Dendritic cell treated with granulocyte-macrophage colony-stimulating factor and Interleukin-4, amounts not matched to agents 40 ng/mL and 50 ng/mL, for 4 days (primary cell): ENCODE data around the gene C11orf86.
"Not testable (repeated sequence)": the region's sequence is repeated elsewhere in the genome, so short reads cannot be mapped to it uniquely, and the experiment has no call there.

Experiments
- H3K27ac Mint-ChIP-seq: one replicate; pipeline ENCODE4 v1.8.0; 2022; ENCODE audit warnings: mild to moderate bottlenecking, mixed read lengths
- H3K27me3 Mint-ChIP-seq: one replicate; pipeline ENCODE4 v1.8.0; 2022; ENCODE audit warnings: mild to moderate bottlenecking, mixed read lengths
- H3K36me3 Mint-ChIP-seq: one replicate; pipeline ENCODE4 v1.8.0; 2022; ENCODE audit warnings: low read depth, mixed read lengths
- H3K4me1 Mint-ChIP-seq: one replicate; pipeline ENCODE4 v1.8.0; 2022; ENCODE audit warnings: low read depth, mixed read lengths
- H3K4me3 Mint-ChIP-seq: one replicate; pipeline ENCODE4 v1.8.0; 2022; ENCODE audit warnings: mild to moderate bottlenecking, moderate library complexity, mixed read lengths
- H3K9me3 Mint-ChIP-seq: one replicate; pipeline ENCODE4 v1.8.0; 2022; ENCODE audit warnings: mixed read lengths
- intact Hi-C: fragments of 100-400 bp; cut with micrococcal nuclease; formaldehyde crosslinking; loops from one replicate; pipeline ENCODE4 v1.15.0; 2022

C11orf86 gene

DNA sequence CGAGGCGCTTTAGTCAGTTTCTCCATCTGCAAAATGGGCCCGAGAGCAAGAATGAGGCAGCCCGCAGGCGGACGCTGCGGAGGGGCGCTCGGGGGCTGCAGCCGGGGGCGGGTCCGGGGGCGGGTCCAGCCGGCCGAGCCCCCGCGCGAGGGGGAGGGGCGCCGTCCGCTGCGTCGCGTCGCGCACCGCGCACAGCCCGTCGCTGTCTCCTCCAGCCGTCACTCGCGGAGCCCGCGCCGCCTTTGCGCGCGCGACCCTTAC lies 17.2 kb upstream of the C11orf86 start:
- intact Hi-C loops: loop anchor here (1.0 to 5.0 kb wide), 2 partner anchors 37 to 101 kb away; partner anchors contain the start of gene LRFN4
- peak overlapping the region; percentile 80 for H3K27ac Mint-ChIP-seq
- peaks cover 11% of the 10 kb centered on the region for H3K27me3 Mint-ChIP-seq
- H3K4me3 Mint-ChIP-seq: peak overlapping the region; percentile 76
- H3K36me3 Mint-ChIP-seq: peaks cover 24% of the 10 kb centered on the region
- H3K4me1 Mint-ChIP-seq: peaks cover 48% of the 10 kb centered on the region
- peaks cover 10% of the 10 kb centered on the region for H3K9me3 Mint-ChIP-seq

DNA sequence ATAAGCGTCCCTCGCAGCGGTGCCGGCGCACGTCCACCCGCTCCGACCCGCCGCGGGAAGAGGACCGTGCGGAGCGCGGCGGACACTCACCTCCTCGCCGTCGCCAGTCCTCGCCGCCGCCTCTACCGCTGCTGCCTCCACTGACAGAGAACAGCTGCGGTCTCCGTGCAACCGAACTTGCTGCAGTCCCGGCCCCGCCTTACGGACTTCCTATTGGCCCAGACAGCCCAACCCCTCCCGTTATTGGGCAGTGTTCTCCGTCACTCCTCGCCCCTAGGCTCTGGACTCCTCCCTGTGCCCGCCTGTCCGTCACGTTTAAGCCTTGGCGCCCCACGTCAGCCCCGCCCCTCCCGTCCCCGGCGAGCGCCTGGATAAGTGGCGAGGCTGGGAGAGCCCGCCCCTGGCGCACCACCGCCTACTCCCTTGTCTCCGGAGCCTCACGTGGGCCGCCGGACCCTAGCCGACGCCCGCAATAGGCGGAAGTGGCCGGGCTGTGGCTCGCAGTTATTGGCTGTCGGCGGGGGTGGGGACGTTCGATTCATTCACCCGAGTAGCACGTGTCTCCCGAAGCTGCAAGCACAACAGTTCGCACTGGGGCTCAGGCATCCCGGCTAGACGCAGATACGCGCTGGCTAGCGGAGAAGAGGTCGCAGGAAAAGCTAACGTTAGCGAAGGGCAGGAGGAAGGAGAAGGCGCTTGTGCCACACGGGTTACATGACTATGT lies 16.7 kb upstream of the C11orf86 start, which contains the start of gene PC:
TSS of gene PC (minus strand) at position 152 of the 724 bp plus-strand sequence. CDS start 86,224 bp downstream, outside the sequence.
- H3K4me1 Mint-ChIP-seq: peaks cover 53% of the 10 kb centered on the region
- peaks cover 10% of the 10 kb centered on the region for H3K9me3 Mint-ChIP-seq
- H3K27ac Mint-ChIP-seq: peak within 1 kb of the TSS; percentile 80
- intact Hi-C loops: loop anchor here (1.0 to 5.0 kb wide), 2 partner anchors 37 to 101 kb away; partner anchors contain the start of gene LRFN4
- peaks cover 11% of the 10 kb centered on the region for H3K27me3 Mint-ChIP-seq
- H3K4me3 Mint-ChIP-seq: peak within 1 kb of the TSS; percentile 76
- H3K36me3 Mint-ChIP-seq: peaks cover 24% of the 10 kb centered on the region

DNA sequence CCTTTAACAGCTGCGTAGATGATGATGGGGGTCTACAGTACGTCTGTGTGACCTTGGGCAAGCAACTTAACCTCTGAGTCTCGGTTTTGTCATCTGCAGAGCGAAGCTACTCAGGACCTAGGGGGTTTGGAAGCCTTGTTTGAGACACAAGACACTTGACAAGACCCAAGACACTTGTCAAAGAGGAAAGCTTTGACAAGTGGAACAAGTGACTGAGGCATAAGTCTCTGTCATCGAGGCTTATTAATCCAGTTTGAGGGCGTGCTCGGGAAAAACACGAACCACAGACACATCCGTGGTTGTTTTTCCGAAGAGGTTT lies 16.2 kb upstream of the C11orf86 start:
- peaks cover 58% of the 10 kb centered on the region for H3K4me1 Mint-ChIP-seq
- H3K27me3 Mint-ChIP-seq: peaks cover 11% of the 10 kb centered on the region
- intact Hi-C loops: loop anchor here (1.0 to 5.0 kb wide), 2 partner anchors 38 to 102 kb away; partner anchors contain the start of gene LRFN4

DNA sequence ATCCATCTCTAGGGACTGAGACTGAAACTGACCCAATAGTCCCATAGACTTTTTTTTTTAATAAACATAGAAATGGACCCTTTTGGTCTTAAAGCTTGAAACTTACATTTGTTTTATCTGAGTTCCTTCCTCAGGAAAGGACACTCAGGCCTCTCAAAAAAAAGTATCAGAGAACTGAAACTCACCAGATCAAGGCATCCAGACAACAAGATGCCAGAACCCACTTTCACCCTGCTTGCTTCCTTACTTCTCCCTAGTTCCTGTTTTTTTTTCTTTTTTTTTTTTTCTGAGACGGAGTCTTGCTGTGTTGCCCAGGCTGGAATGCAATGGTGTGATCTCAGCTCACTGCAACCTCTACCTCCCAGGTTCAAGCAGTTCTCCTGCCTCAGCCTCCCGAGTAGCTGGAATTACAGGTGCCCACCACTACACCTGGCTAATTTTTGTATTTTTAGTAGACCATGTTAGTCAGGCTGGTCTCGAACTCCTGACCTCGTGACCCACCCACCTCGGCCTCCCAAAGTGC lies 13.4 kb upstream of the C11orf86 start:
- H3K9me3 Mint-ChIP-seq, H3K4me3 Mint-ChIP-seq, H3K27ac Mint-ChIP-seq, intact Hi-C loops, H3K36me3 Mint-ChIP-seq: not testable (repeated sequence)
- Mint-ChIP-seq H3K27me3 (peaks cover 21% of the 10 kb centered on the region), H3K4me1 (peaks cover 58% of the 10 kb centered on the region)

More for the DNA sequence above, 16.2 kb upstream of the C11orf86 start:
- Mint-ChIP-seq H3K27ac (peak overlapping the region; percentile 80), H3K36me3 (peaks cover 24% of the 10 kb centered on the region), H3K9me3 (peaks cover 10% of the 10 kb centered on the region), H3K4me3 (peak overlapping the region; percentile 76)

DNA sequence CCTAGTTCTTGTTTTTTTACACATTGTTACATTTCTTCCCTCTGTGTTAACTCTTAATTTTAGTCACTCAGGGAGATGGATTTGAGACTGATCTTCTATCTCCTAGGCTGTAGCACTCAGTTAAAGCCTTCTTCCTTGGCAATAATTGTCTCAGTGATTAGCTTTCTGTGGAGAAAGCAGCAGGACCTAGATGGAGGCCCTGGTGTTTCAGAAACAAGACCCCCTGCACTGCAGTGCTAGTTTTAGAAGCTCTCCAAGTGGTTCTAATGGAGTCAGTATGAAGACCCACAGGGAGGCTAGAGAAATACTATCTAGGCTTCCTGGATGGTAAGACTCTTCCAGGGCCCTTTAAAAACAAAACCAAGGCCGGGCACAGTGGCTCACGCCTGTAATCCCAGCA lies 12.9 kb upstream of the C11orf86 start:
- Mint-ChIP-seq H3K27me3 (peaks cover 21% of the 10 kb centered on the region), H3K27ac (no peak overlapping the region), H3K9me3 (peaks cover 10% of the 10 kb centered on the region), H3K4me1 (peaks cover 53% of the 10 kb centered on the region), H3K36me3 (peaks cover 7% of the 10 kb centered on the region), H3K4me3 (no peak overlapping the region)
- intact Hi-C loops: no loop called here

DNA sequence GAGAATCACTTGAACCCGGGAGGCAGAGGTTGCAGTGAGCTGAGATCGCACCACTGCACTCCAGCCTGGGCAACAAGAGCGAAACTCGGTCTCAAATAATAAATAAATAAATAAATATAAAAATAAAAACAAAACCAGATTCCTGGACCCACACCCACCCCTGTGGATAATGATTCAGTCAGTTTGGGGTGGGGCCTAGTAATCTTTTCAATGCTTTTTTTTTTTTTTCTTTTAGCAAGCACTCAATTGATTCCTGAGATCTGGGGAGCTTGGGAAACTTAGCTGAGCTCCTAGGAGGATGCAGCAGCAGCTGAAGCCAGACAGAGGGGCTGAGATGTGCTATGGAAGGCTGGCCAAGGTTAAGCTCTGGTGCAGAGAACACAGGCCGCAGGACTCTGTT lies 12.3 kb upstream of the C11orf86 start:
- Mint-ChIP-seq H3K4me1 (peaks cover 53% of the 10 kb centered on the region), H3K27ac (no peak overlapping the region), H3K27me3 (peaks cover 21% of the 10 kb centered on the region), H3K4me3 (no peak overlapping the region), H3K9me3 (peaks cover 10% of the 10 kb centered on the region), H3K36me3 (peaks cover 7% of the 10 kb centered on the region)
- intact Hi-C loops: no loop called here

DNA sequence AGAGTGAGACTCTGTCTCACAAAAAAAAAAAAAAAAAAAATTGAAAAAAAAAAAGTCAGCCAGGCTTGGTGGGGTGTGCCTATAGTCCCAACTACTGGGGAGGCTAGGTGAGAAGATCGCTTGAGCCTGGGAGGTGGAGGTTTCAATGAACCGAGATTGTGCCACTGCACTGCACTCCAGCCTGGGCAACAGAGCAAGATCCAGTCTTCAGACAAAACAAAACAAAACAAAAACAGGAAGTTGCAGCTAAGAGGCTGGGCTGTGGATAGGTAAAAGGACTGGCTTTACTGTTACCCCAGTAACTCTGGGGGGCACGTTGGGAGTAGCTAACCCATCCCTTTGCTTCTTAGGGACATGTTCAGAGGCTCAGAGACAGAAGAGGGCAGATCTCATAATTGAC lies 10.6 kb upstream of the C11orf86 start:
- Mint-ChIP-seq H3K27me3 (peaks cover 17% of the 10 kb centered on the region), H3K27ac (no peak overlapping the region), H3K4me1 (peaks cover 50% of the 10 kb centered on the region), H3K4me3 (no peak overlapping the region), H3K9me3 (peaks cover 1% of the 10 kb centered on the region), H3K36me3 (no peaks in the 10 kb centered on the region)
- intact Hi-C loops: no loop called here

DNA sequence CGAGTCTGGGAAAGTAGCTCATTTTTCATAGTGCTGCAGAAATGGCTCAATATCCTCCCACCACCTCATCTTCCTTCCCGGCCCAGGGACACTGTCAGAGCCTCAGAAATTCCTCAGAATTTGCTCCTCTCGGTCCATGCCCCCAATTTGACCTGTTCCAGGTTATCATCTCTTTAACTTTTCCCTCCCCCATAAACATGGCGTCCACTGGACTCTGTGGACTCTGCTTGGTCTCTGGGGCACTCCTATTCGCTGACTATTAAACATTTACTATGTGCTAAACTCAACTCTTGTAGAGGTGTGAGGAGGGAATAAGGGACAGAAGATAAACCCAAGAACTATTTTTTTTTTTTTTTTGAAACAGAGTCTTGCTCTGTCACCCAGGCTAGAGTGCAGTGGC lies 8.8 kb upstream of the C11orf86 start:
- H3K27me3 Mint-ChIP-seq: peaks cover 17% of the 10 kb centered on the region
- no peak overlapping the region for H3K27ac Mint-ChIP-seq
- no peaks in the 10 kb centered on the region for H3K9me3 Mint-ChIP-seq
- intact Hi-C loops: no loop called here
- no peak overlapping the region for H3K4me3 Mint-ChIP-seq
- no peaks in the 10 kb centered on the region for H3K36me3 Mint-ChIP-seq
- H3K4me1 Mint-ChIP-seq: peaks cover 69% of the 10 kb centered on the region

DNA sequence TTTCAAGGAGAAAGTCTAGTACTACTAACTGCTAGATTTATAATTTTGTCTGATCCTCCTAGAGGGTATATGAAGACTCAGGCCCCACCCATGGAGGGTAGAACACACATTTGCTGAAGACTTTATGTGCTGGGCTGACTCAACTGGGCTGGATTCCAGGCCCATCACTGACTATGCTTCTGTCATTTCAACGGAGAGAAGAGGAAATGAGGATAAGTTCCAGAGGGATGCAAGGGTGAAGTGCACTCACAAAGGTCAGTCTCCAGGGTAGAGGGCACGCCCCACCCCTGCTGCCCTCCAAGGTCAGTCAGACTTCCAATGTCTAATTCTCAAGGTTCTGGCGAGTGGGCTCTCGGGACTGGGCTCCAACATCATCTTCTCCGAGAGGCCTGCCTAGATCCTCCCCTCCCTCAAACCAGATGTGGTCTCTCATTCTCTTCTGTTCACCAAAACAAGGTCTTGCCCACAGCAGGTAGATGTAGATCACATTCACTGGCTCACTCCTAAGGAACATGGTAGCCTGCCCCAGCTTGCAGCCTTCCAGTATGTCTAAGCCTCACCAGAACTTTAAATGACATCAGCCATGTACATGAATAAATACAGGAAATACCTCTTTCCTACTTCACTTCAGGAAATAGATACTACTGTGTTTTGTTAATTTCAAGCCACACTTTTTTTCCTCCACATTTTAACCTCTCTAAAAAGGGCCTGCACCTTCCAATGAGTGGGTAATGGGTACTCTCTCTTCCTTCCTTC lies 7.3 kb upstream of the C11orf86 start:
- Mint-ChIP-seq H3K27ac (peak overlapping the region; percentile 31), H3K27me3 (peaks cover 17% of the 10 kb centered on the region), H3K4me3 (no peak overlapping the region), H3K4me1 (peaks cover 63% of the 10 kb centered on the region), H3K9me3 (no peaks in the 10 kb centered on the region), H3K36me3 (no peaks in the 10 kb centered on the region)
- intact Hi-C loops: no loop called here

DNA sequence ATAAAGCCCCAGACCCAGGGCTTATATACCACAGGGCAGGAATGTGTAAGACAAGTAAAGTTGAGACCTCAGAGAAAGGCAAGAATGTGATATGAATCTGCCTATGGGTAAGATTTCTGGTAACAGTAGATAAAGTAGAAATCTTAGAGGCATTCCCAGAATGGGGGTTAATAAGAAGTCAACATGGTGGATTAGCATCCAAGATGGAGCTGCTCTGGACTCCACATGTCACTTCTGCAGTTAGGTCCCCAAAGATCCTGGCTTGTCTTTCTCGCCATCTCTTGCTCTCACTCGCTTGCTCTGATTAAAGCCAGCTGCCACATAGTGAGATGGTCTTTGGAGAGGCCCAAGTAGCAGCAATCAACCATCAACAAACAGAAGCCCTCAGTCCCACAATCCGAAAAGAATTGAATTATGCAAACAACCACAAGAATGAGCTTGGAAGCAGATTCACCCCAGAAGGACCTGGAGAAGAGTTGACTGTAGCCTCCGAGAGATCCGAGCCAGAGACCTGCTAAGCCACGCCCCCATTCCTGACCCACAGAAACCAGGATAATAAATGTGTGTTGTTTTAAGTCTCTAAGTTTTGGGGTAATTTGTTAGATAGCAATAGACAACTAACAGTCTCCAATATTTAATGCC lies 5.4 kb upstream of the C11orf86 start:
- intact Hi-C loops: loop anchor here (10.0 kb wide), 1 partner anchor 275 kb away; no protein-coding TSS in a partner anchor
- Mint-ChIP-seq H3K4me1 (peaks cover 48% of the 10 kb centered on the region), H3K27me3 (peaks cover 18% of the 10 kb centered on the region), H3K36me3 (no peaks in the 10 kb centered on the region), H3K4me3 (no peak overlapping the region), H3K9me3 (no peaks in the 10 kb centered on the region), H3K27ac (no peak overlapping the region)

DNA sequence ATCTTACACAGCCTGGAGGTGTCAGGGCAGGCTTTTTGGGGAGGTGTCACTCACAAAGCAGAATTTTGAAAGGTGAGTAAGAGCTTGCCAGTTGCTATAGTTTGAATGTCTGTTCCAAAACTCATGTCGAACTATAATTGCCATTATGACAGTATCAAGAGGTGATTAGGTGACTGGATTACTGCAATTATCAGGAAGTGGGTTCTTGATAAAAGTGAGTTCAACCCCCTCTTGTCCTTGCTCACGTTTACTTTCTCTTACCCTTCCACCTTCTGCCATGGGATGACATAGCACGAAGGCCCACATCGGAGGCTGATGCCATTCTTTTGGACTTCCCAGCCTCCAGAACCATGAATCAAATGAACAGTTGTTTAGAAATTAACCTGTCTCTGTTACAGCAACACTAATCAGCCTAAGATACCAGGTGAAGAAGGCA lies 4.7 kb upstream of the C11orf86 start:
- intact Hi-C loops: loop anchor here (10.0 kb wide), 1 partner anchor 276 kb away; no protein-coding TSS in a partner anchor
- H3K27ac Mint-ChIP-seq: peak overlapping the region; percentile 54

DNA sequence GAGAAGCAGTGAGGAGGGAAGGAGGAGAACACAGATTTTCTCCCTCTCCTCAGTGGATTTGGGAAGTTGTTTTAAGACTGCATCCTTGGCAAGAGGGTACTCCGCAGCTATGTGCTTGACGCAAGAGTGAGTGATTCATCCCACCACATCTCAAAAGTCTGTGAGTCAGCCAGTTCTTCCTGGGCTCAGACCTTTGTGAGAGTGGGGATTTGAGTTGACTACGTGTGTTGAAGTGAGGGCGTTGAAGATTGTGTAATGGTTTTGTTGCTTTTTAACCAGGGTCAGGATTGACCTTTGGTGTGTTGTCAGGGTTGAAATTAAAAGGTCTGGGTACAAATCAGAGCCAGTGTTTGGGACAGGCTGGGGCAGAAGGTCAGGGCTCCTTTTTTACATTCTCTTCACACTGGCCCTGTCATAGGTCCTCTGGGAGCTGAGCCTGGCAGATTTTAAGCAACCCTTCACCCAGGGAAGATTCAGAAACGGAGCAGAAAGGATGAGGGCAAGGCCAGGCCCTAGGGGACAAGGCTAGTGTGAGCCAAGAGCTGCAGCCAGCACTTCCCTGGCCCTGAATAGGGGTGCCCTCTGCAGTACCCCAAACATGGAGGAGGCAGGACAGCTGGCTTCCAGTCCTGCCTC lies 4.2 kb upstream of the C11orf86 start:
- Mint-ChIP-seq H3K36me3 (no peaks in the 10 kb centered on the region), H3K9me3 (no peaks in the 10 kb centered on the region), H3K27ac (peak overlapping the region; percentile 54), H3K4me3 (no peak overlapping the region), H3K27me3 (peaks cover 16% of the 10 kb centered on the region), H3K4me1 (peaks cover 41% of the 10 kb centered on the region)
- intact Hi-C loops: loop anchor here (10.0 kb wide), 1 partner anchor 276 kb away; no protein-coding TSS in a partner anchor

More for the DNA sequence above, 4.7 kb upstream of the C11orf86 start:
- H3K4me1 Mint-ChIP-seq: peaks cover 43% of the 10 kb centered on the region
- no peaks in the 10 kb centered on the region for H3K36me3 Mint-ChIP-seq
- H3K4me3 Mint-ChIP-seq: no peak overlapping the region
- H3K9me3 Mint-ChIP-seq: no peaks in the 10 kb centered on the region
- peaks cover 16% of the 10 kb centered on the region for H3K27me3 Mint-ChIP-seq

DNA sequence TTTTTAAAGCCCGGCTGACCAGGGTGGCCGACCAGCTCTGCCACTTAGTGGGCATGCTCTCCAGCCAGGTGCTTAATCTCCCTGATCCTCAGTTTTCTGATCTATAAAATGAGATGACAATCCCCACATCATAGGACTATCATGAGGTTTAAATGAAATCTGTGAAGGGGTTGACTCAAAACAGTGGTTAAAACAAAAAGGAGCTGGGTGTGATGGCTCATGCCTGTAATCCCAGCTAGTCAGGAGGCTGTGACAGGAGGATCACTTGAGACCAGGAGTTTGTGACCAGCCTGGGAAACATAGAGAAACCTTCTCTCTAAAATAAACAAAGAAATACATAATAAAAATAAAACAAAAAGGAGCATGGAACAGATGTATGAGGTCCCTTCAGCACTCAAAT lies 3.6 kb upstream of the C11orf86 start:
- Mint-ChIP-seq H3K4me1 (peaks cover 36% of the 10 kb centered on the region), H3K4me3 (no peak overlapping the region), H3K9me3 (no peaks in the 10 kb centered on the region), H3K36me3 (no peaks in the 10 kb centered on the region), H3K27me3 (peaks cover 18% of the 10 kb centered on the region), H3K27ac (peak overlapping the region; percentile 54)
- intact Hi-C loops: loop anchor here (10.0 kb wide), 1 partner anchor 277 kb away; no protein-coding TSS in a partner anchor
